ENCODE data around the gene TCP11L2.

TCP11L2 gene

GRCh38 chr12:106258935-106259334 is 43.6 kb upstream of the TCP11L2 start:
- no peaks in the 10 kb centered on the region for H3K36me3 ChIP-seq (replicated peaks; ENCODE audit: insufficient read depth, low read length)
- no peaks in the 10 kb centered on the region for H3K79me2 ChIP-seq (ENCODE audit: low read length)
- H3K9ac ChIP-seq (ENCODE audit: low read length): no peak overlapping the region
- H3K4me2 ChIP-seq (ENCODE audit: low read depth, low read length): no peak overlapping the region
- no peak overlapping the region for H3K4me3 ChIP-seq (ENCODE audit: low read length)
- TF ChIP-seq CTCF (IDR thresholded peaks at IDR 0.05; ENCODE audit: low read length): no peak
- TF ChIP-seq EZH2 (optimal IDR thresholded peaks at IDR 0.05; ENCODE audit: low read depth, low read length): no peak
- no peak for TF ChIP-seq EZH2phosphoT487 (IDR thresholded peaks at IDR 0.05; ENCODE audit: low read length)
- no peak for DNase-seq
- H3K27ac ChIP-seq (ENCODE audit: low read length): no peak overlapping the region
- no peak overlapping the region for H2AFZ ChIP-seq (ENCODE audit: low read length)
- no peaks in the 10 kb centered on the region for H3K9me2 ChIP-seq (replicated peaks; ENCODE audit: insufficient read depth, low read length)
- H3K27me3 ChIP-seq (replicated peaks; ENCODE audit: insufficient read depth, low read length): no peaks in the 10 kb centered on the region
- no peaks in the 10 kb centered on the region for H3K4me1 ChIP-seq (ENCODE audit: low read length)
- no peaks in the 10 kb centered on the region for H3K9me3 ChIP-seq (replicated peaks; ENCODE audit: insufficient read depth, low read length)
- no peaks in the 10 kb centered on the region for H4K20me1 ChIP-seq (ENCODE audit: insufficient read depth, low read length)
- H3F3A ChIP-seq (ENCODE audit: insufficient read depth, low read length): no peaks in the 10 kb centered on the region

GRCh38 chr12:106265116-106265515 is 37.4 kb upstream of the TCP11L2 start:
- Histone ChIP-seq H3K4me1 (ENCODE audit: low read length) (no peaks in the 10 kb centered on the region), H3K36me3 (replicated peaks; ENCODE audit: insufficient read depth, low read length) (no peaks in the 10 kb centered on the region), H3K9ac (ENCODE audit: low read length) (no peak overlapping the region), H3K4me2 (ENCODE audit: low read depth, low read length) (no peak overlapping the region), H3K27me3 (replicated peaks; ENCODE audit: insufficient read depth, low read length) (no peaks in the 10 kb centered on the region), H2AFZ (ENCODE audit: low read length) (no peak overlapping the region), H3K9me3 (replicated peaks; ENCODE audit: insufficient read depth, low read length) (no peaks in the 10 kb centered on the region), H3K79me2 (ENCODE audit: low read length) (no peaks in the 10 kb centered on the region), H3F3A (ENCODE audit: insufficient read depth, low read length) (no peaks in the 10 kb centered on the region), H3K4me3 (ENCODE audit: low read length) (no peak overlapping the region), H3K9me2 (replicated peaks; ENCODE audit: insufficient read depth, low read length) (no peaks in the 10 kb centered on the region), H4K20me1 (ENCODE audit: insufficient read depth, low read length) (no peaks in the 10 kb centered on the region), H3K27ac (ENCODE audit: low read length) (no peak overlapping the region)
- TF ChIP-seq CTCF (IDR thresholded peaks at IDR 0.05; ENCODE audit: low read length) (no peak), EZH2 (optimal IDR thresholded peaks at IDR 0.05; ENCODE audit: low read depth, low read length) (no peak), EZH2phosphoT487 (IDR thresholded peaks at IDR 0.05; ENCODE audit: low read length) (no peak)
- no peak for DNase-seq

- H3K9ac ChIP-seq (ENCODE audit: low read length): no peak overlapping the region
- H3K27me3 ChIP-seq (replicated peaks; ENCODE audit: insufficient read depth, low read length): no peaks in the 10 kb centered on the region
- no peaks in the 10 kb centered on the region for H3K9me2 ChIP-seq (replicated peaks; ENCODE audit: insufficient read depth, low read length)
- no peaks in the 10 kb centered on the region for H3K79me2 ChIP-seq (ENCODE audit: low read length)
- H3K27ac ChIP-seq (ENCODE audit: low read length): no peak overlapping the region
- no peak overlapping the region for H3K4me3 ChIP-seq (ENCODE audit: low read length)
- no peak overlapping the region for H3K4me2 ChIP-seq (ENCODE audit: low read depth, low read length)
- no peak for DNase-seq
- H3K36me3 ChIP-seq (replicated peaks; ENCODE audit: insufficient read depth, low read length): no peaks in the 10 kb centered on the region
- no peaks in the 10 kb centered on the region for H3K4me1 ChIP-seq (ENCODE audit: low read length)
- no peaks in the 10 kb centered on the region for H3K9me3 ChIP-seq (replicated peaks; ENCODE audit: insufficient read depth, low read length)
- H3F3A ChIP-seq (ENCODE audit: insufficient read depth, low read length): no peaks in the 10 kb centered on the region
- no peaks in the 10 kb centered on the region for H4K20me1 ChIP-seq (ENCODE audit: insufficient read depth, low read length)
- TF ChIP-seq EZH2 (optimal IDR thresholded peaks at IDR 0.05; ENCODE audit: low read depth, low read length): no peak
- no peak for TF ChIP-seq CTCF (IDR thresholded peaks at IDR 0.05; ENCODE audit: low read length)
- TF ChIP-seq EZH2phosphoT487 (IDR thresholded peaks at IDR 0.05; ENCODE audit: low read length): no peak
- no peak overlapping the region for H2AFZ ChIP-seq (ENCODE audit: low read length)
These were observed 35.0 kb upstream of the TCP11L2 start for GRCh38 chr12:106267535-106267934.
